Ovary (tissue), 3 donors: Measurements from ENCODE around the gene FARS2.

Experiments
- POLR2A ChIP-seq: fragments of 450-650 bp; IDR thresholded peaks from one replicate; pipeline ENCODE4 v1.6.1; 2017; ENCODE audit warnings: antibody characterized with exemption, mild to moderate bottlenecking, moderate library complexity
- TF ChIP-seq, protein P1 (sequence below), 3 donors: fragments of 450-650 bp in 2 of 3; fragments of 200-600 bp in 1 of 3; IDR thresholded peaks; one replicate each; pipeline versions ENCODE4 v1.5.1 to v1.8.0; 2016 to 2022; ENCODE audit warnings: antibody characterized with exemption in 3 of 3, mild to moderate bottlenecking in 1 of 3
- donor health status: DM: no; HTN: no; CAD: no.

DNA sequence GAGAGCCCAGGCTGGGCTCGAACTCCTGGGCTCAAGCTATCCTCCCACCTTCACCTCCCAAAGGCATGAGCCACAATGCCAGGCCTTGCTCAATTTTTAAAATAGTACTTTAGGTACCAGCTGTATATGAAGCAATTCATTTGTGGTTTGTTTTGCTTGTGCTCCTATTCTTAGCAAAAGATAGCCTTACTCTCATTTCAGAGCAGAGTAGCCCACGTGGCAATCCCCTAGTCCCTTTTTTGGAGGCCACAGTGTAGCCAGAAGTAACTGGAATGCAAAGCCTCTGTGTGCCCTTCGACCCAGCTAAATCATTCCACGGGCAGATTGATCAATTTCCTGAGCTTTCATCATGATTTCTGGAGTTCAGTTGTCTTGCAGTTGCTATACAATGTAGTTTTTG lies 373.2 kb downstream of the FARS2 start:
- TF ChIP-seq, protein P1, sequence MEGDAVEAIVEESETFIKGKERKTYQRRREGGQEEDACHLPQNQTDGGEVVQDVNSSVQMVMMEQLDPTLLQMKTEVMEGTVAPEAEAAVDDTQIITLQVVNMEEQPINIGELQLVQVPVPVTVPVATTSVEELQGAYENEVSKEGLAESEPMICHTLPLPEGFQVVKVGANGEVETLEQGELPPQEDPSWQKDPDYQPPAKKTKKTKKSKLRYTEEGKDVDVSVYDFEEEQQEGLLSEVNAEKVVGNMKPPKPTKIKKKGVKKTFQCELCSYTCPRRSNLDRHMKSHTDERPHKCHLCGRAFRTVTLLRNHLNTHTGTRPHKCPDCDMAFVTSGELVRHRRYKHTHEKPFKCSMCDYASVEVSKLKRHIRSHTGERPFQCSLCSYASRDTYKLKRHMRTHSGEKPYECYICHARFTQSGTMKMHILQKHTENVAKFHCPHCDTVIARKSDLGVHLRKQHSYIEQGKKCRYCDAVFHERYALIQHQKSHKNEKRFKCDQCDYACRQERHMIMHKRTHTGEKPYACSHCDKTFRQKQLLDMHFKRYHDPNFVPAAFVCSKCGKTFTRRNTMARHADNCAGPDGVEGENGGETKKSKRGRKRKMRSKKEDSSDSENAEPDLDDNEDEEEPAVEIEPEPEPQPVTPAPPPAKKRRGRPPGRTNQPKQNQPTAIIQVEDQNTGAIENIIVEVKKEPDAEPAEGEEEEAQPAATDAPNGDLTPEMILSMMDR (IDR thresholded peaks at IDR 0.05): no peak
- TF ChIP-seq POLR2A: no peak
